GM12878 (cell line): Measurements from ENCODE around the gene SACM1L. TPM values are rescaled to one million over a fixed set of nuclear protein-coding genes. Genes with fewer than 3 reads are reported as not detected.
A peak's percentile ranks its signal among the peaks of the same experiment; 100 is the strongest.

Experiments used
- GABPA ChIP-seq: IDR thresholded peaks from 2 replicates; pipeline ENCODE4 v1.6.1; 2014; ENCODE audit warnings: antibody characterized with exemption, low read depth, mild to moderate bottlenecking, inconsistent platforms
- IKZF1 ChIP-seq: fragments of 450-650 bp; conservative IDR thresholded peaks from 2 replicates; pipeline ENCODE4 v1.6.1; 2017; ENCODE audit warnings: antibody characterized with exemption, mild to moderate bottlenecking
- JUNB ChIP-seq: IDR thresholded peaks from 2 replicates; pipeline ENCODE4 v1.6.1; 2016; ENCODE audit warnings: antibody characterized with exemption, mild to moderate bottlenecking
- JUND ChIP-seq: IDR thresholded peaks from 2 replicates; pipeline ENCODE4 v1.6.1; 2012; ENCODE audit warnings: low read depth, mild to moderate bottlenecking, low read length, improper control_type of control experiment, moderate library complexity
- KAT2A ChIP-seq: conservative IDR thresholded peaks from 2 replicates; pipeline ENCODE4 v1.6.1; 2011; ENCODE audit warnings: low read depth, low read length; ENCODE audit not compliant: control insufficient read depth
- LARP7 ChIP-seq: fragments of 450-650 bp; IDR thresholded peaks from 2 replicates; pipeline ENCODE4 v1.6.1; 2017; ENCODE audit warnings: mild to moderate bottlenecking
- MTA2 ChIP-seq: fragments of 450-650 bp; IDR thresholded peaks from 2 replicates; pipeline ENCODE4 v1.6.1; 2016; ENCODE audit warnings: low read depth, mild to moderate bottlenecking, moderate library complexity
- POLR2AphosphoS5 ChIP-seq: IDR thresholded peaks from 2 replicates; pipeline ENCODE4 v1.6.1; 2011; ENCODE audit warnings: mild to moderate bottlenecking, low read length, inconsistent platforms
- RCOR1 ChIP-seq: conservative IDR thresholded peaks from 2 replicates; pipeline ENCODE4 v1.6.1; 2012; ENCODE audit warnings: low read depth, low read length, improper control_type of control experiment
- RUNX3 ChIP-seq: IDR thresholded peaks from 2 replicates; pipeline ENCODE4 v1.6.1; 2012; ENCODE audit warnings: low read length, inconsistent platforms
- TAF1 ChIP-seq: IDR thresholded peaks from 2 replicates; pipeline ENCODE4 v1.6.1; 2011; ENCODE audit warnings: mild to moderate bottlenecking, low read depth, low read length, borderline replicate concordance
- TARDBP ChIP-seq: IDR thresholded peaks from 2 replicates; pipeline ENCODE4 v1.6.1; 2016; ENCODE audit warnings: borderline replicate concordance
- TCF12 ChIP-seq: IDR thresholded peaks from 2 replicates; pipeline ENCODE4 v1.6.1; 2011; ENCODE audit warnings: low read depth, mild to moderate bottlenecking, low read length
- WRNIP1 ChIP-seq: IDR thresholded peaks from 2 replicates; pipeline ENCODE4 v1.6.1; 2011; ENCODE audit warnings: low read depth, low read length, improper control_type of control experiment, borderline replicate concordance
- ZNF384 ChIP-seq: IDR thresholded peaks from 2 replicates; pipeline ENCODE4 v1.6.1; 2012; ENCODE audit warnings: low read depth, mild to moderate bottlenecking, low read length, improper control_type of control experiment, borderline replicate concordance
- polyA plus RNA-seq, 11 experiments: library from polyadenylated mRNA; depleted of rRNA in 4 of 11; unstranded in 6 of 11; stranded (reverse) in 5 of 11; fragments of >200 nt; fragmentation: Nextera tagmentation in 4 of 11; fragmentation: Illumina TruSeq in 1 of 11; extraction: Ambion mirVana in 4 of 11; extraction: Trizol in 1 of 11; gene quantifications; 1 replicate in 1 of 11; 2 replicates in 10 of 11; pipeline versions ENCODE4 v1.2.1 to v1.2.3, GENCODE V29; 2011 to 2016; ENCODE audit warnings: inconsistent platforms in 2 of 11, missing spikeins in 2 of 11, low read depth in 1 of 11
- total RNA-seq, 4 experiments: library from RNA; depleted of rRNA in 3 of 4; stranded (reverse); fragments of >200 nt in 3 of 4; fragmentation: Illumina TruSeq in 1 of 4; extraction: Trizol in 1 of 4; gene quantifications; 2 replicates each; pipeline versions ENCODE4 v1.2.1 to v1.2.3, GENCODE V29; 2013 to 2021
- TF ChIP-seq, protein P1 (sequence below): fragments of 450-650 bp; IDR thresholded peaks from 2 replicates; pipeline ENCODE4 v1.6.1; 2017; ENCODE audit warnings: mild to moderate bottlenecking, low read depth, inconsistent platforms; ENCODE audit not compliant: poor library complexity, severe bottlenecking
- TF ChIP-seq, protein P2 (sequence below): fragments of 450-650 bp; IDR thresholded peaks from 2 replicates; pipeline ENCODE4 v1.6.1; 2016; ENCODE audit warnings: mild to moderate bottlenecking
- TF ChIP-seq, protein P3 (sequence below): fragments of 450-650 bp; IDR thresholded peaks from 2 replicates; pipeline ENCODE4 v1.6.1; 2014; ENCODE audit warnings: mild to moderate bottlenecking
- TF ChIP-seq, protein P4 (sequence below): IDR thresholded peaks from 2 replicates; pipeline ENCODE4 v1.6.1; 2011; ENCODE audit warnings: borderline replicate concordance, low read depth, mild to moderate bottlenecking, moderate library complexity, low read length; ENCODE audit not compliant: insufficient read depth, poor library complexity, severe bottlenecking
- TF ChIP-seq, protein P5 (sequence below): IDR thresholded peaks from 2 replicates; pipeline ENCODE4 v1.6.1; 2011; ENCODE audit warnings: low read depth, low read length, improper control_type of control experiment, borderline replicate concordance

The SACM1L gene
- total and polyA plus RNA-seq, 10 of the 15 experiments (the other 5 are each of a cell fraction or from before 2014, with no cell fraction given): 16.5 to 48.3 (median 28.9) TPM

DNA sequence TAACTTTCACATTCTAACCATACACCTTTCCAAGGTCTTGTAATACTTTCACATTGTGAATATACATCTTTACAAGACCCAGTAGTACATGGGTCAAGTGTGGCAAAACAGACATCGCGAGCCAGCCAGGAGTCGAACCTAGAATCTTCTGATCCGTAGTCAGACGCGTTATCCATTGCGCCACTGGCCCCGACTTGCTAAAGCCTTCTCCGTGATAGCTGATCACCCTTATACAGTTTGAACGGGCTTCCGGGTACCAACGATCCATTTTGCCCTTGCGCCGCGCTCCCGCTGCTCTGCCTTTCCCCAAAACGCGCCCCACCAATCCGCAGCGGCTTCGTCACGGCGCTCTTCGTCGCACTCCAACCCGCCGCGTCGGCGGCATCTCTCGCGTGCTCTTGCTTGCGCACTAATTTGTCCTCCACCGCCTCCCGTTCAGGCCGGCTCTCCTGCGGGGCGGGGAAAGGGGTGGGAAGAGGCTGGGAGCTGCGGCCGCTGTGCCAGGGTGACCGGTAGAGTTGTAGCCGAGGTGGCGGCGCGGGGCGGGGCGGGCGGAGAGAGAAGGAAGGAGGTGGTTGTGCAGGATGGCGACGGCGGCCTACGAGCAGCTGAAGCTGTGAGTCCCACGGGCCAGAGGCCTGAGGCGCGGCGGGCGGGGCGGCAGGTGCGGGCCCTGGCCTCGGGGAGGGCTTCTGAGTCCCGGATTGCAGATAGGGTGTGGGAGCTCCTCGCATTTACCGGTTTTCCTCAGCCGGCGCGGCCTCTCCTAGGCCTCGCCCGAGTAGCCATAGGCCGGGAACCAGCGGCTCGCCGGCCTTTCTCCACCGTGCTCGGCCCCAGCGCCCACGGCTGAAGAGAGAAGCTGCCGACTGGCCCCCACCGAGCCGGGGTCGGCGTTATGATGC lies at the start of gene SACM1L (continued):
- TF ChIP-seq WRNIP1: no peak
- TF ChIP-seq, protein P1, sequence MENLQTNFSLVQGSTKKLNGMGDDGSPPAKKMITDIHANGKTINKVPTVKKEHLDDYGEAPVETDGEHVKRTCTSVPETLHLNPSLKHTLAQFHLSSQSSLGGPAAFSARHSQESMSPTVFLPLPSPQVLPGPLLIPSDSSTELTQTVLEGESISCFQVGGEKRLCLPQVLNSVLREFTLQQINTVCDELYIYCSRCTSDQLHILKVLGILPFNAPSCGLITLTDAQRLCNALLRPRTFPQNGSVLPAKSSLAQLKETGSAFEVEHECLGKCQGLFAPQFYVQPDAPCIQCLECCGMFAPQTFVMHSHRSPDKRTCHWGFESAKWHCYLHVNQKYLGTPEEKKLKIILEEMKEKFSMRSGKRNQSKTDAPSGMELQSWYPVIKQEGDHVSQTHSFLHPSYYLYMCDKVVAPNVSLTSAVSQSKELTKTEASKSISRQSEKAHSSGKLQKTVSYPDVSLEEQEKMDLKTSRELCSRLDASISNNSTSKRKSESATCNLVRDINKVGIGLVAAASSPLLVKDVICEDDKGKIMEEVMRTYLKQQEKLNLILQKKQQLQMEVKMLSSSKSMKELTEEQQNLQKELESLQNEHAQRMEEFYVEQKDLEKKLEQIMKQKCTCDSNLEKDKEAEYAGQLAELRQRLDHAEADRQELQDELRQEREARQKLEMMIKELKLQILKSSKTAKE: peak; percentile 83
- TF ChIP-seq TCF12: peak; percentile 29; the same call in 1 of the 2 replicates
- TF ChIP-seq GABPA: peak; percentile 69; the same call in 1 of the 2 replicates
- TF ChIP-seq, protein P2, sequence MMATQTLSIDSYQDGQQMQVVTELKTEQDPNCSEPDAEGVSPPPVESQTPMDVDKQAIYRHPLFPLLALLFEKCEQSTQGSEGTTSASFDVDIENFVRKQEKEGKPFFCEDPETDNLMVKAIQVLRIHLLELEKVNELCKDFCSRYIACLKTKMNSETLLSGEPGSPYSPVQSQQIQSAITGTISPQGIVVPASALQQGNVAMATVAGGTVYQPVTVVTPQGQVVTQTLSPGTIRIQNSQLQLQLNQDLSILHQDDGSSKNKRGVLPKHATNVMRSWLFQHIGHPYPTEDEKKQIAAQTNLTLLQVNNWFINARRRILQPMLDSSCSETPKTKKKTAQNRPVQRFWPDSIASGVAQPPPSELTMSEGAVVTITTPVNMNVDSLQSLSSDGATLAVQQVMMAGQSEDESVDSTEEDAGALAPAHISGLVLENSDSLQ: no peak
- TF ChIP-seq, protein P3, sequence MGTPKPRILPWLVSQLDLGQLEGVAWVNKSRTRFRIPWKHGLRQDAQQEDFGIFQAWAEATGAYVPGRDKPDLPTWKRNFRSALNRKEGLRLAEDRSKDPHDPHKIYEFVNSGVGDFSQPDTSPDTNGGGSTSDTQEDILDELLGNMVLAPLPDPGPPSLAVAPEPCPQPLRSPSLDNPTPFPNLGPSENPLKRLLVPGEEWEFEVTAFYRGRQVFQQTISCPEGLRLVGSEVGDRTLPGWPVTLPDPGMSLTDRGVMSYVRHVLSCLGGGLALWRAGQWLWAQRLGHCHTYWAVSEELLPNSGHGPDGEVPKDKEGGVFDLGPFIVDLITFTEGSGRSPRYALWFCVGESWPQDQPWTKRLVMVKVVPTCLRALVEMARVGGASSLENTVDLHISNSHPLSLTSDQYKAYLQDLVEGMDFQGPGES: no peak
- TF ChIP-seq POLR2AphosphoS5: peak; percentile 60; the same call in 1 of the 2 replicates
- TF ChIP-seq KAT2A: no peak
- no peak for TF ChIP-seq ZNF384
- TF ChIP-seq JUND: no peak
- peak; percentile 92 for TF ChIP-seq LARP7
- TF ChIP-seq RCOR1: no peak
- peak; percentile 70; the same call in 1 of the 2 replicates for TF ChIP-seq TAF1
- TF ChIP-seq, protein P4, sequence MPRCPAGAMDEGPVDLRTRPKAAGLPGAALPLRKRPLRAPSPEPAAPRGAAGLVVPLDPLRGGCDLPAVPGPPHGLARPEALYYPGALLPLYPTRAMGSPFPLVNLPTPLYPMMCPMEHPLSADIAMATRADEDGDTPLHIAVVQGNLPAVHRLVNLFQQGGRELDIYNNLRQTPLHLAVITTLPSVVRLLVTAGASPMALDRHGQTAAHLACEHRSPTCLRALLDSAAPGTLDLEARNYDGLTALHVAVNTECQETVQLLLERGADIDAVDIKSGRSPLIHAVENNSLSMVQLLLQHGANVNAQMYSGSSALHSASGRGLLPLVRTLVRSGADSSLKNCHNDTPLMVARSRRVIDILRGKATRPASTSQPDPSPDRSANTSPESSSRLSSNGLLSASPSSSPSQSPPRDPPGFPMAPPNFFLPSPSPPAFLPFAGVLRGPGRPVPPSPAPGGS: no peak
- peak; percentile 98 for TF ChIP-seq TARDBP
- no peak; the same call in 1 of the 2 replicates for TF ChIP-seq JUNB
- TF ChIP-seq MTA2: no peak
- TF ChIP-seq, protein P5, sequence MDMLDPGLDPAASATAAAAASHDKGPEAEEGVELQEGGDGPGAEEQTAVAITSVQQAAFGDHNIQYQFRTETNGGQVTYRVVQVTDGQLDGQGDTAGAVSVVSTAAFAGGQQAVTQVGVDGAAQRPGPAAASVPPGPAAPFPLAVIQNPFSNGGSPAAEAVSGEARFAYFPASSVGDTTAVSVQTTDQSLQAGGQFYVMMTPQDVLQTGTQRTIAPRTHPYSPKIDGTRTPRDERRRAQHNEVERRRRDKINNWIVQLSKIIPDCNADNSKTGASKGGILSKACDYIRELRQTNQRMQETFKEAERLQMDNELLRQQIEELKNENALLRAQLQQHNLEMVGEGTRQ: no peak
- TF ChIP-seq RUNX3: peak; percentile 65
- peak; percentile 11; the same call in 1 of the 2 replicates for TF ChIP-seq IKZF1
